H1 (cell line): Measurements from ENCODE around the gene PYGL. TPM values are rescaled to one million over a fixed set of nuclear protein-coding genes. Genes with fewer than 3 reads are reported as not detected.

ENCODE experiments used
- CBX8 ChIP-seq: fragments of 300-800, 300-1000 bp; sonication (generic); IDR thresholded peaks from 2 replicates; pipeline ENCODE4 v1.7.1; 2016; ENCODE audit warnings: low read depth, low read length, borderline replicate concordance
- SAP30 ChIP-seq: fragments of 300-600 bp; sonication (generic); IDR thresholded peaks from 2 replicates; pipeline ENCODE4 v1.7.1; 2012; ENCODE audit warnings: low read length, moderate library complexity, mild to moderate bottlenecking, inconsistent platforms; ENCODE audit not compliant: insufficient read depth, insufficient replicate concordance
- YY1 ChIP-seq: IDR thresholded peaks from 2 replicates; pipeline ENCODE4 v1.6.1; 2011; ENCODE audit warnings: low read depth, mild to moderate bottlenecking, low read length
- polyA plus RNA-seq, 7 experiments: library from polyadenylated mRNA; depleted of rRNA in 3 of 7; stranded (reverse) in 5 of 7; unstranded in 2 of 7; fragments of >200 nt in 5 of 7; fragments of 200-250 nt in 2 of 7; gene quantifications; 1 replicate in 5 of 7; 2 replicates in 1 of 7; 4 replicates in 1 of 7; pipeline versions ENCODE4 v1.2.1 to v1.2.3, GENCODE V29; 2011 to 2013; ENCODE audit warnings: missing spikeins in 2 of 7, mixed read lengths in 2 of 7
- total RNA-seq: library from RNA; stranded (reverse); fragmentation: NEBNext Ultra II Directional; extraction: Animal tissue kit (Norgen Biotek cat#: 25700); gene quantifications from 2 replicates; pipeline ENCODE4 v1.2.1, GENCODE V29; 2021

The PYGL gene
- total and polyA plus RNA-seq, 2 of the 8 experiments (the other 6 are each of a cell fraction or from before 2014, with no cell fraction given) = 26.1 to 50.5 TPM

DNA sequence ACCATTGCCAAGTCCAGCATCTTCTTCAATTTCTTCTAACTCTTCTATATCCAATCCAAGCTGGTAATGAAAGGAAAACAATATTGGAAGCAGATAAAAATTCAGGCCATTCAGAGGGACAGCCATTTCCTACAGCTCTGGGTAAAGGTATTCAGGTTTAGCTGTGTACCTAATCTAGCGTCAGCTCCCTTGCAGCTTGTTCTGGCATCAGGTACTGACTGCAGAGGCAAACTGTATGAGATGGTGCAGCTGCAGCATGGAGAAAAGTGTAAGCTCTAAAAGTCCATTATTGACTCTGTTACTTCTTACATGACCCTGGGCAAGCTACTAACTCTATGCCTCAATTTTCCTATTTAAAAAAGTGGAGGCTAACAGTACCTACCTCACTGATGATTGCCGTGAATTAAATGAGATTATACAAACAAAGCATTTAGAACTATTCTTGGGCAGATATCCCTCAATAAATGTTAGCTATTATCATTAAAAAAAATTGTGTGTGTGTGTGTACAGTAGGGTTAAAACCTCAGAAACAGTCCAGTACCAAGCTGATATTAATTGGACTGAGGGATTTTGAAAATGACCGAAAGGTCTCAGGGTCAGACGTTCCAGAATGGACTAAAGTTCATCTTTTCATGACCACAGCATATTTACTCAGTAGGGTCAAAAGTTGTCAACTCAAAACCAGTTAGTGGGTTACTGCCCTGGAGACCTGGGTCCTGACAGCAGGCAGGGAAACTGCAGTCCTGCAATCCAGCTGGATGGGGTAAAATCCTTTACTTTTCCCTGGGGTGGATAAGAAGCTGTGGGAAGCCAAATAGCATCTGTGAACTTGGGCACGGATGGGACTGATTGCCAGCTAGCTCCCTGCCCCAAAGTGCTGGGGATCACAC is 8.9 kb downstream of the PYGL start (continued):
- TF ChIP-seq CBX8 (no peak), SAP30 (no peak), YY1 (no peak)
